ENCODE measurements around the gene ATRX. TPM values are rescaled to one million over a fixed set of nuclear protein-coding genes. Genes with fewer than 3 reads are reported as not detected.

The ATRX gene
- polyA plus RNA-seq, 1 donor from 2014 or later = 64.0 TPM

GRCh38 chrX:77595848-77596247 lies 190.2 kb downstream of the ATRX start:
- no peaks in the 10 kb centered on the region for H3K79me2 ChIP-seq (replicated peaks; ENCODE audit: insufficient read depth, low read length)
- no peaks in the 10 kb centered on the region for H3K9me2 ChIP-seq (ENCODE audit: insufficient read depth, low read length)
- no peak overlapping the region for H3K4me3 ChIP-seq (ENCODE audit: low read length)
- H3F3A ChIP-seq (ENCODE audit: insufficient read depth, low read length, poor library complexity, severe bottlenecking) = no peaks in the 10 kb centered on the region
- H3K9ac ChIP-seq (ENCODE audit: low read length) = no peak overlapping the region
- TF ChIP-seq REST (IDR thresholded peaks at IDR 0.05; ENCODE audit: borderline replicate concordance) (no peak), SMC3 (conservative IDR thresholded peaks at IDR 0.05; ENCODE audit: poor library complexity) (no peak), MXI1 (conservative IDR thresholded peaks at IDR 0.05; ENCODE audit: poor library complexity, severe bottlenecking) (no peak), EP300 (conservative IDR thresholded peaks at IDR 0.05; ENCODE audit: poor library complexity, severe bottlenecking) (no peak)
- H4K20me1 ChIP-seq (ENCODE audit: insufficient read depth) = no peaks in the 10 kb centered on the region
- H3K27me3 ChIP-seq (ENCODE audit: insufficient read depth, low read depth, low read length) = no peaks in the 10 kb centered on the region
- H3K9me3 ChIP-seq (ENCODE audit: low read length) = no peaks in the 10 kb centered on the region
- no peak overlapping the region for H2AFZ ChIP-seq (ENCODE audit: low read depth, low read length)
- H3K36me3 ChIP-seq (ENCODE audit: insufficient read depth, low read length) = no peaks in the 10 kb centered on the region
- H3K4me2 ChIP-seq (ENCODE audit: low read length) = no peak overlapping the region
- no peak overlapping the region for H3K27ac ChIP-seq (ENCODE audit: low read length)

GRCh38 chrX:77572322-77572721 lies 213.7 kb downstream of the ATRX start:
- H3K36me3 ChIP-seq (ENCODE audit: insufficient read depth, low read length) = no peaks in the 10 kb centered on the region
- TF ChIP-seq EP300 (conservative IDR thresholded peaks at IDR 0.05; ENCODE audit: poor library complexity, severe bottlenecking) = no peak
- TF ChIP-seq RAD21 (conservative IDR thresholded peaks at IDR 0.05) = no peak
- TF ChIP-seq REST (IDR thresholded peaks at IDR 0.05; ENCODE audit: borderline replicate concordance) = no peak
- no peak for TF ChIP-seq SMC3 (conservative IDR thresholded peaks at IDR 0.05; ENCODE audit: poor library complexity)
- no peak for TF ChIP-seq MXI1 (conservative IDR thresholded peaks at IDR 0.05; ENCODE audit: poor library complexity, severe bottlenecking)
- TF ChIP-seq EZH2 (IDR thresholded peaks at IDR 0.05; ENCODE audit: borderline replicate concordance, insufficient read depth, low read length, poor library complexity, severe bottlenecking) = no peak
- TF ChIP-seq CTCF (IDR thresholded peaks at IDR 0.05; ENCODE audit: poor library complexity, severe bottlenecking) = no peak
- no peak for TF ChIP-seq POLR2AphosphoS5 (IDR thresholded peaks at IDR 0.05)
- TF ChIP-seq TAF1 (IDR thresholded peaks at IDR 0.05; ENCODE audit: low read depth) = no peak
- no peaks in the 10 kb centered on the region for H3K9me3 ChIP-seq (ENCODE audit: low read length)
- H3K27ac ChIP-seq (ENCODE audit: low read length) = no peak overlapping the region
- H3F3A ChIP-seq (ENCODE audit: insufficient read depth, low read length, poor library complexity, severe bottlenecking) = no peaks in the 10 kb centered on the region
- no peak overlapping the region for H3K9ac ChIP-seq (ENCODE audit: low read length)
- H3K4me3 ChIP-seq (ENCODE audit: low read length) = no peak overlapping the region
- no peak overlapping the region for H2AFZ ChIP-seq (ENCODE audit: low read depth, low read length)
- H3K79me2 ChIP-seq (replicated peaks; ENCODE audit: insufficient read depth, low read length) = no peaks in the 10 kb centered on the region
- no peaks in the 10 kb centered on the region for H3K9me2 ChIP-seq (ENCODE audit: insufficient read depth, low read length)
- H3K27me3 ChIP-seq (ENCODE audit: insufficient read depth, low read depth, low read length) = no peaks in the 10 kb centered on the region
- H3K4me2 ChIP-seq (ENCODE audit: low read length) = no peak overlapping the region
- H4K20me1 ChIP-seq (ENCODE audit: insufficient read depth) = no peaks in the 10 kb centered on the region
